ENCODE data around the gene OGFOD3. TPM values are rescaled to one million over a fixed set of nuclear protein-coding genes. Genes with fewer than 3 reads are reported as not detected.

The OGFOD3 gene
- total RNA-seq, 2 donors from 2014 or later = 23.3 to 40.8 TPM

DNA sequence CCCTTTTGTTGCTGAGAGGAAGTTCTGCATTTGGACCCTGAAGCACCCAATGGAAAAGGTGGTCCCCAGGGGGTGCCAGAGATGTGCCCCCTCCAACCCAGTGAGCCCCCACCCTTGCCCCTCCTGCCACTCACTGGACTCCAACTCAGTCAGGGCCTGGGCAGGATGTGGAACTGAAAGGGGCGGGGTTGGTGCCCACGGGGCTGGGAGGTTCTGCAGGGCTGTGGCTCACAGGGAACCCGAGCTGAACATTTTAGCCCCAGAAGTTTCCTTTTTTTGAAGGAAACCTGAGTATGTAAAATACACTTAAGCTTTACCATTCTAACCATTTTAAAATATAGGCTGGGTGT, 15.8 kb upstream of the OGFOD3 start:
- TF ChIP-seq, protein P1, sequence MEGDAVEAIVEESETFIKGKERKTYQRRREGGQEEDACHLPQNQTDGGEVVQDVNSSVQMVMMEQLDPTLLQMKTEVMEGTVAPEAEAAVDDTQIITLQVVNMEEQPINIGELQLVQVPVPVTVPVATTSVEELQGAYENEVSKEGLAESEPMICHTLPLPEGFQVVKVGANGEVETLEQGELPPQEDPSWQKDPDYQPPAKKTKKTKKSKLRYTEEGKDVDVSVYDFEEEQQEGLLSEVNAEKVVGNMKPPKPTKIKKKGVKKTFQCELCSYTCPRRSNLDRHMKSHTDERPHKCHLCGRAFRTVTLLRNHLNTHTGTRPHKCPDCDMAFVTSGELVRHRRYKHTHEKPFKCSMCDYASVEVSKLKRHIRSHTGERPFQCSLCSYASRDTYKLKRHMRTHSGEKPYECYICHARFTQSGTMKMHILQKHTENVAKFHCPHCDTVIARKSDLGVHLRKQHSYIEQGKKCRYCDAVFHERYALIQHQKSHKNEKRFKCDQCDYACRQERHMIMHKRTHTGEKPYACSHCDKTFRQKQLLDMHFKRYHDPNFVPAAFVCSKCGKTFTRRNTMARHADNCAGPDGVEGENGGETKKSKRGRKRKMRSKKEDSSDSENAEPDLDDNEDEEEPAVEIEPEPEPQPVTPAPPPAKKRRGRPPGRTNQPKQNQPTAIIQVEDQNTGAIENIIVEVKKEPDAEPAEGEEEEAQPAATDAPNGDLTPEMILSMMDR (IDR thresholded peaks at IDR 0.05) = no peak
- intact Hi-C loops (cut with DNase I) = no loop called here
- Histone ChIP-seq H3K27me3 (no peaks in the 10 kb centered on the region), H3K9ac (ENCODE audit: low read depth in 2 of 2, low read length in 2 of 2) (no peak overlapping the region), H3K27ac (no peak overlapping the region), H3K4me3 (no peak overlapping the region), H3K36me3 (no peaks in the 10 kb centered on the region), H3K9me3 (no peaks in the 10 kb centered on the region), H3K4me1 (no peaks in the 10 kb centered on the region)
- no peak for DNase-seq

DNA sequence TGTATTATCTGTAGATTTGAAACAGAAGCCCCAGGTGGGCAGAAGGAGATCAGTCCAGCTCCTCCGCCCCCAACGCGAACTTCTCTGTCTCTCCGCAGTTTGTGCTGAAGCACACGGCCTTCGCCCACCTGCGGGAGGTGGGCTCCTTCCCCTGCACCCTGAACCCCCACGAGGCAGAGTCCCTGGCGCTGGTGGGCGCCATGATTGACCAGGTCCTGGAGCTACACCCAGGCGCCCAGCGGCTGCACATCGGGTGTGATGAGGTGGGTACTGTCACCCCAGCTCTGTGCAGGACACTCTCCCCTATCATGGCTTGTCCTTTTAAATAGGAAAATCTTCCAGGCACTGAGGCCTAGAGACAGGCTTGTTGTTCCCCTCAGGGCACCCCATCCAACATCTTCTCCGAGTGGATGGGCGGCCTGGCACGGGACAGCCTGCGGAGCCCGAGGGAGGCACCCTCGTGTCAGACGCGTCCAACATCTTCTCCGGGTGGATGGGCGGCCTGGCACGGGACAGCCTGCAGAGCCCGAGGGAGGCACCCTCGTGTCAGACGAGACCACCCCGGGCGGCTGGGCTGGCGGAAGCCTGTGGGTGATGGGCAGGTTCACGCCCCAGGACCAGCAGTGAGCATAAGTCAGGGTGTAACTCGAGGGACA, 15.3 kb upstream of the OGFOD3 start:
- no peak for DNase-seq
- Histone ChIP-seq H3K27me3 (no peaks in the 10 kb centered on the region), H3K9me3 (no peaks in the 10 kb centered on the region), H3K4me1 (no peaks in the 10 kb centered on the region), H3K36me3 (no peaks in the 10 kb centered on the region), H3K4me3 (no peak overlapping the region), H3K9ac (ENCODE audit: low read depth in 2 of 2, low read length in 2 of 2) (no peak overlapping the region), H3K27ac (no peak overlapping the region)
- intact Hi-C loops (cut with DNase I) = no loop called here
- TF ChIP-seq, protein P1 (IDR thresholded peaks at IDR 0.05) = no peak

DNA sequence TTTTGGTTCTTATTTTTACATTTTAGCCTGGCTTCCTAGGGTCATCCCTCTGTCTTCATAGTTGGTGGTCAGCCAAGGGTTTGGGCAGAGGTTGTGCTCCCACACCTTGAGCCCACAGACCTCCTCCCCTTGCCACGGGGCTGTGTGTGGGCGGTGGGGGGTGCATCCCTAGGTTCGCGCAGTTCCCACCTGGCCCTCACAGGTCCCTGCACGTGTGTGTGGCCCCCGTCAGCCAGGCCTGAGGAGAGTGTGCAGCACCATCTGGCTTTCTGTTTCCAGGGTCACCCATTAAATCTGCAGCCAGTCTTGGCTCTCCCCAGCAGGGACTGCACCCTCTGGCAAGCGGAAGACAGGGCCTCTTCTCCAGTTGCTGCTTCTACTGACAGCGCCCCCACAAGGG, 13.6 kb upstream of the OGFOD3 start:
- TF ChIP-seq, protein P1 (IDR thresholded peaks at IDR 0.05) = no peak
- Histone ChIP-seq H3K9me3 (no peaks in the 10 kb centered on the region), H3K4me1 (no peaks in the 10 kb centered on the region), H3K4me3 (no peak overlapping the region), H3K27ac (no peak overlapping the region), H3K27me3 (no peaks in the 10 kb centered on the region), H3K36me3 (no peaks in the 10 kb centered on the region), H3K9ac (ENCODE audit: low read depth in 2 of 2, low read length in 2 of 2) (no peak overlapping the region)
- intact Hi-C loops (cut with DNase I) = no loop called here
- no peak for DNase-seq

DNA sequence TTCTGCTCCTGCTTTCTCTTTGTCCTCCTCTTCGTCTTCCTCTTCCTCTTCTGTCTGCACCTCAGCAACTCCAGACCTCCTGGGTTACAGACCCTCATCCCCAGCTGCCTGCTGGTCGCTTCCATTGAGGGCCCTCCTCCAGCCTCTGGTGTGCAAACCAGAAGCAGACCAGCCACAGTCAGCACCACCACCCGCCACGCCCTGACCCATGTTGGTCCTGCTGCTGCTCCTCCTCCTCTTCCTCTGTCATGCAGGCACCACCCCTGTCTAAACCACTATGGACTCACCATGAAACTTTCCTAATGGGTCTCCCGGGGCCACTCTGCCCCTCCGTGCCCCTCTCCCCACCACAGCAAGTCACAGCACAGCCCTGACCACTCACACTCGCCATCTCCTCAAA, 11.4 kb upstream of the OGFOD3 start:
- no peak for DNase-seq
- intact Hi-C loops (cut with DNase I) = no loop called here
- TF ChIP-seq, protein P1 (IDR thresholded peaks at IDR 0.05) = no peak
- Histone ChIP-seq H3K9ac (ENCODE audit: low read depth in 2 of 2, low read length in 2 of 2) (no peak overlapping the region), H3K4me3 (no peak overlapping the region), H3K27ac (no peak overlapping the region), H3K4me1 (no peaks in the 10 kb centered on the region), H3K36me3 (no peaks in the 10 kb centered on the region), H3K27me3 (no peaks in the 10 kb centered on the region), H3K9me3 (no peaks in the 10 kb centered on the region)

DNA sequence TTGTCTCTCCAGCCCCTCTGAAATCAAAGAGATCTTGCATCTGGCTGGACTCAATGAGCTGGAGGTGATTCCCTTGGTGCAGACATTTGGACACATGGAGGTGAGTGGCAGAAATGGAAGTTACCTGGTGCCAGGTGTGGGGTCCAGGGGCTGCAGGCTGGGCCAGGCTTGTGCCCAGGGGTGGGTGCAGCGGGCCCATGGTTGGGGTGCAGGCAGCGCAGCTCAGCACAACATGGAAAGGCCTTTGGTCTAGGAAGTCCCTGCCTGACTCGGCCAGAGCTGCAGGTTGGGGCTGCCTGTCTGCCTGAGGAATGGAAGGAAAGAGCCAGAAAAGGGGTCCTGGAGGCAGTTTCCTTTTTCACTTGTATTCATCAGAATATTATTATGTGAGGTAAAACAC, 10.2 kb upstream of the OGFOD3 start:
- Histone ChIP-seq H3K36me3 (no peaks in the 10 kb centered on the region), H3K9me3 (no peaks in the 10 kb centered on the region), H3K4me1 (no peaks in the 10 kb centered on the region), H3K9ac (ENCODE audit: low read depth in 2 of 2, low read length in 2 of 2) (no peak overlapping the region), H3K27ac (no peak overlapping the region), H3K27me3 (no peaks in the 10 kb centered on the region), H3K4me3 (no peak overlapping the region)
- DNase-seq = no peak
- intact Hi-C loops (cut with DNase I) = no loop called here
- TF ChIP-seq, protein P1 (IDR thresholded peaks at IDR 0.05) = no peak

DNA sequence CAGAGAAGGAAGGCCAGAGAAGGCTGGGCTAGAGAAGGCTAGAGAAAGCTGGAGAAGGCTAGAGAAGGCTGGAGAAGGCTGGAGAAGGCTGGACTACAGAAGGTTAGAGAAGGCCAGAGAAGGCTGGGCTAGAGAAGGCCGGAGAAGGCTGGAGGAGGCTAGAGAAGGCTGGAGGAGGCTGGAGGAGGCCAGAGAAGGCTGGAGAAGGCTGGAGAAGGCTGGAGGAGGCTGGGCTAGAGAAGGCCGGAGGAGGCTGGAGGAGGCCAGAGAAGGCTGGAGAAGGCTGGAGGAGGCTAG, 6.4 kb upstream of the OGFOD3 start:
- no peaks in the 10 kb centered on the region for H3K4me1 ChIP-seq
- no peak overlapping the region for H3K4me3 ChIP-seq
- no peaks in the 10 kb centered on the region for H3K9me3 ChIP-seq
- DNase-seq = no peak
- intact Hi-C loops (cut with DNase I) = no loop called here
- no peak overlapping the region for H3K27ac ChIP-seq
- H3K36me3 ChIP-seq = no peaks in the 10 kb centered on the region
- H3K9ac ChIP-seq (ENCODE audit: low read depth in 2 of 2, low read length in 2 of 2) = no peak overlapping the region
- TF ChIP-seq, protein P1 (IDR thresholded peaks at IDR 0.05) = no peak
- H3K27me3 ChIP-seq = no peaks in the 10 kb centered on the region

Data from colonic mucosa (tissue), 4 donors.